ENCODE data around the gene GRIK4.

DNA sequence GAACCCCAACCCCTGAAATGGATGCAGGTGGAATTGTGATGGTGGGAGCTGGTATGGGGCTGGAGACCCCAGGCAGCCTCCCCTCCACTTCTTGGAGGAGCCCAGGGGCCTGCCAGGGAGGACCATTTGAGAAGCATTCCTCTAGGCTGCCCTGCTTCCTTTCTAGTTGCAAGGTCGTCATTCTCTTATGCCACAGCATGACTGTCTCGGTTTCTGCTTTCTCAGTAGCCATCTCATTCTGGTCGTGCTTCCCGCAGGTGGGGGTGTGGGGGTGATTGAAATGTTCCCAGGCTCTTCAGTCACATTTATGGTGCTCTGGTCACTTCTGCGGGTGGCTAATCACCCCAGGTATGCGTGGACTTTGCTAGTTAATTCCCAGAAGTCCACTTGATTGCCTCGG, 288.7 kb downstream of the GRIK4 start:
- TF ChIP-seq CTCF (IDR thresholded peaks at IDR 0.05; ENCODE audit: poor library complexity, severe bottlenecking): no peak
- TF ChIP-seq TAF1 (IDR thresholded peaks at IDR 0.05; ENCODE audit: low read depth): no peak
- no peak for TF ChIP-seq EZH2 (IDR thresholded peaks at IDR 0.05; ENCODE audit: borderline replicate concordance, insufficient read depth, low read length, poor library complexity, severe bottlenecking)

All from neural cell (in vitro differentiated cells).